ENCODE measurements around the gene TCP11L1. TPM values are rescaled to one million over a fixed set of nuclear protein-coding genes. Genes with fewer than 3 reads are reported as not detected.
A peak's percentile ranks its signal among the peaks of the same experiment; 100 is the strongest.
"Not testable (repeated sequence)": the region's sequence is repeated elsewhere in the genome, so short reads cannot be mapped to it uniquely, and the experiment has no call there.

The TCP11L1 gene
- total RNA-seq, 1 donor from 2014 or later = 18.1 TPM

DNA sequence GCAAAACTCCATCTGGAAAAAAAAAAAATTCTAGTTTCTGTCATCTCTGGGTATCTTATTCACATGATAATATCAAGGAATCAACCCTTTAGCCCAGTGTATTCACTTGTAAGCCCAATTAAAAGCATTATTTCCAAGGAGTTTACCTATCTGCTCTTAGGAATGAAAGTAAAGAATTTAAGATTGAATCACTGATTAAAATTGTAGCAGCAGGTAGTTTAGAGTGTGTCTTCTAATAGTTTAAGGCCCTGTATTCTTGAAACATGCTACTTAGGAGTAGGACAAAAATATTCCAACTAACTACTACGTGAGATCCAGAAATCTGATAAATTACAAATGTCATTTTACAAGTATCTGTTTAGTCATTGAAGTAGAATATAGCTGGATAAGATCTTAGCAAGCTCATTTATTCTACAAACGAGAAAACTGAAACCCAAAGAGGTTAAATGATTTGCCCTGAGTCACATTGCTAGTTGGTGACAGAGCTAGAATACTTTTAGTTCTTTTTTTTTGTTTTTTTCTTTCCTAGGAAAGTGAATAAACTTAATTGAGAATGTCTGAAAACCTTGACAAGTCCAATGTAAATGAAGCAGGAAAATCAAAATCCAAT lies 4.0 kb downstream of the TCP11L1 start:
- Histone ChIP-seq H3K27me3 (ENCODE audit: low read depth) (no peaks in the 10 kb centered on the region), H3K27ac (no peak overlapping the region), H3K9me3 (no peaks in the 10 kb centered on the region), H3K4me3 (no peak overlapping the region), H3K36me3 (peaks cover 10% of the 10 kb centered on the region), H3K4me1 (peaks cover 15% of the 10 kb centered on the region)
- TF ChIP-seq, protein P1, sequence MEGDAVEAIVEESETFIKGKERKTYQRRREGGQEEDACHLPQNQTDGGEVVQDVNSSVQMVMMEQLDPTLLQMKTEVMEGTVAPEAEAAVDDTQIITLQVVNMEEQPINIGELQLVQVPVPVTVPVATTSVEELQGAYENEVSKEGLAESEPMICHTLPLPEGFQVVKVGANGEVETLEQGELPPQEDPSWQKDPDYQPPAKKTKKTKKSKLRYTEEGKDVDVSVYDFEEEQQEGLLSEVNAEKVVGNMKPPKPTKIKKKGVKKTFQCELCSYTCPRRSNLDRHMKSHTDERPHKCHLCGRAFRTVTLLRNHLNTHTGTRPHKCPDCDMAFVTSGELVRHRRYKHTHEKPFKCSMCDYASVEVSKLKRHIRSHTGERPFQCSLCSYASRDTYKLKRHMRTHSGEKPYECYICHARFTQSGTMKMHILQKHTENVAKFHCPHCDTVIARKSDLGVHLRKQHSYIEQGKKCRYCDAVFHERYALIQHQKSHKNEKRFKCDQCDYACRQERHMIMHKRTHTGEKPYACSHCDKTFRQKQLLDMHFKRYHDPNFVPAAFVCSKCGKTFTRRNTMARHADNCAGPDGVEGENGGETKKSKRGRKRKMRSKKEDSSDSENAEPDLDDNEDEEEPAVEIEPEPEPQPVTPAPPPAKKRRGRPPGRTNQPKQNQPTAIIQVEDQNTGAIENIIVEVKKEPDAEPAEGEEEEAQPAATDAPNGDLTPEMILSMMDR (IDR thresholded peaks at IDR 0.05) = no peak
- DNase-seq (no peak), ATAC-seq (no peak)
- intact Hi-C loops (cut with DNase I) = no loop called here

DNA sequence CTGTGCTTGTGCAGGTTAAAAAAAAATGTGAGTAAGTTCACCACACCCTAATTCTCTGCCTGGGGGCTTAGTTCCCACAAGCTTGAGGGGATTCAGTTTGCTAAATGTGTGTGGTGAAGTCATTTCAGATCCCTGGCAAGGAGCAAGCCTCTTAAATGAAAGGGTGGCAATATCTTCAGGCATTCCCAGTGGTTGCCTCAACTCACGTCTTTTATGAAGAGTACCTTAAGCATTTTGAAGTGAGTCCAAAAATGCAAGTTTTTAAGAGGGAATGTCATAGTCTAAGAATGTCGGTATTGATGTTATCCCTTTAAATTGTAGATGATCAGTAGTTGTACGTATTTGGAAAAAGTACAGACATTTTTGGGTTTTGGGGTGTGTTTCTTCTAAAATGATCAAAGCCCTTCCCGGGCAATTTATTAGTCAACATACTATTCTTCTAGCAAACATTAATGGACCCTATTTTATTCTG lies 4.9 kb downstream of the TCP11L1 start:
- DNase-seq = no peak
- Histone ChIP-seq H3K36me3 (peaks cover 10% of the 10 kb centered on the region), H3K9me3 (no peaks in the 10 kb centered on the region), H3K27ac (no peak overlapping the region), H3K4me3 (no peak overlapping the region), H3K27me3 (ENCODE audit: low read depth) (no peaks in the 10 kb centered on the region), H3K4me1 (peaks cover 15% of the 10 kb centered on the region)
- TF ChIP-seq, protein P1 (IDR thresholded peaks at IDR 0.05) = no peak
- ATAC-seq = no peak
- intact Hi-C loops (cut with DNase I) = no loop called here

DNA sequence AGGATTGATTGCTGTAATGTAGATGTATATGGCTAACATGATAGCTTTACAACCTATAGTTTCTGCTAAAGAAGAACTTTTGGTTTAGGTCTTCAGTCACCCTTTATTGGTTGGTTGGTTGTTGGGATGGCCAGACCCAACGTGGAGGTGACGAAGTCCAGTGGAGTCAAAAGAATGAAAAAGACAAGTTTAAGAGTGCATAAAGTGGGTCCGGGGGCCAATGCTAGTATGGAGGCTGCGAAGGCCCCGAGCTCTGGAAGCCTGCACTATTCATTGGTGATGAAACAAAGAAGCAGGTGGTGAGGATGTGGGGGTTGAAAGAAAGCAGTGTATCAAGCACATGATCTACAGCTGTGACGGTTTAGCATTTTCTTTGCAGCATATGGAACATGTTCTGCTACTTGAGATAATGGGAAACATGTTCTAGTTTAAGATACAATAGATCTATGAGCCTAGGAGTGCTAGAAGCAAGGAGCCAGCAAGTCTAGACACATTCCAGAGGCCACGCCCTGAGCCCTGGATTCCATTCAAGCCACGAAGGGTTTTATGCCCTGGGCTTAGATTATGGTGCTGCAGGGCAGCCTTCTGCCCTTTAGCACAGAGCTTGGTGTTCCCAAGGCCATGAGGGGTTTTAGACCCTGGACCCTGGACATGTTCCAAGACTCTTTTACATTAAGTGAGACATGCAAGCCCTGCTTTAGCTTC lies 6.3 kb downstream of the TCP11L1 start:
- no peak for ATAC-seq
- intact Hi-C loops (cut with DNase I) = no loop called here

DNA sequence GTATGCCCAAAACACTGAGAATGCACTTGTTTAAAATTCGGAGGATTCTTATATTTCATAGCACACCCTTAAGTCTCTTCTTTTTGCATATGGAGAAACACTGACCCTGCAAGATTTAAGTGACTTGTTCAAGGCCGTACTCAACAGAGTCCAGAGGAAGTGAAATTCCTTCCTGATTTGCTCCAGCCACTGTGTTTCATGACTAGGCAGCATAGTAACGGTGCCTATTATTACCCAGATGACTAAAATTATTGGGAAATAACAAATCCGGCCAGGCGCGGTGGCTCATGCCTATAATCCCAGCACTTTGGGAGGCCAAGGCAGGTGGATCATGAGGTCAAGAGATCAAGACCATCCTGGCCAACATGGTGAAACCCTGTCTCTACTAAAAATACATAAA lies 9.3 kb downstream of the TCP11L1 start:
- H3K4me3 ChIP-seq; H3K36me3 ChIP-seq; H3K4me1 ChIP-seq; H3K27me3 ChIP-seq (ENCODE audit: low read depth); DNase-seq; H3K9me3 ChIP-seq; intact Hi-C loops (cut with DNase I); H3K27ac ChIP-seq: not testable (repeated sequence)
- ATAC-seq = peak; percentile 73 to 83

More for the DNA sequence above, 6.3 kb downstream of the TCP11L1 start:
- TF ChIP-seq, protein P1 (IDR thresholded peaks at IDR 0.05) = no peak
- Histone ChIP-seq H3K9me3 (no peaks in the 10 kb centered on the region), H3K27me3 (ENCODE audit: low read depth) (no peaks in the 10 kb centered on the region), H3K36me3 (peaks cover 10% of the 10 kb centered on the region), H3K4me3 (no peak overlapping the region), H3K27ac (no peak overlapping the region), H3K4me1 (peaks cover 10% of the 10 kb centered on the region)
- DNase-seq = no peak

DNA sequence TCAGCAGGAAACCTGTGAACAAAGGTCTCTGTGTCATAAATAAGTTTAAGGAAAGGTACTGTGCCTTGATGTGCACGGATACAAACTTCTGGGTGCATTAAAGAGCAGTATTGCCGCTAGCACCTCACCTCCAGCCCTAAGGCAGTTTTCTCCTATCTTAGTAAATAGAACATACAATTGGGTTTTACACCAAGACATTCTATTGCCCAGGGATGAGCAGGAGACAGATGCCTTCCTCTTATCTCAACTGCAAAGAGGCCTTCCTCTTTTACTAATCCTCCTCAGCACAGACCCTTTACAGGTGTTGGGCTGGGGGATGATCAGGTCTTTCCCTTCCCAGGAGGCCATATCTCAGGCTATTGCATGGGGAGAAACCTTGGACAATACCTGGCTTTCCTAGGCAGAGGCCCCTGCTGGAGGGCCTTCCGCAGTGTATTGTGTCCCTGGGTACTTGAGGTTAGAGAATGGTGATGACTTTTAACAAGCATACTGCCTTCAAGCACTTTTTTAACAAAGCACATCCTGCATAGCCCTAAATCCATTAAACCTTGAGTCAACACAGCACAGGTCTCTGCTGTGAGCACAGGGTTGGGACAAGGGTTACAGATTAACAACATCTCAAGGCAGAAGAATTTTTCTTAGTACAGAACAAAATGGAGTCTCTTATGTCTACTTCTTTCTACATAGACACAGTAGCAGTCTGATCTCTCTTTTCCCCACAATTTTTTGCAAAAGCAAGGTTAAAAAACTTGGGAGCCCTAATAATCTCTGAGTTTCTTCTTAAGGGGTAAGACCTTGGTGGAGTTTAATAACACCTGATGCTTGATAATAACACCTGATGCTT lies 10.4 kb downstream of the TCP11L1 start:
- H3K4me1 ChIP-seq; intact Hi-C loops (cut with DNase I); H3K27me3 ChIP-seq (ENCODE audit: low read depth); ATAC-seq; DNase-seq; H3K9me3 ChIP-seq; H3K4me3 ChIP-seq; H3K27ac ChIP-seq: not testable (repeated sequence)
- peaks cover 10% of the 10 kb centered on the region for H3K36me3 ChIP-seq

DNA sequence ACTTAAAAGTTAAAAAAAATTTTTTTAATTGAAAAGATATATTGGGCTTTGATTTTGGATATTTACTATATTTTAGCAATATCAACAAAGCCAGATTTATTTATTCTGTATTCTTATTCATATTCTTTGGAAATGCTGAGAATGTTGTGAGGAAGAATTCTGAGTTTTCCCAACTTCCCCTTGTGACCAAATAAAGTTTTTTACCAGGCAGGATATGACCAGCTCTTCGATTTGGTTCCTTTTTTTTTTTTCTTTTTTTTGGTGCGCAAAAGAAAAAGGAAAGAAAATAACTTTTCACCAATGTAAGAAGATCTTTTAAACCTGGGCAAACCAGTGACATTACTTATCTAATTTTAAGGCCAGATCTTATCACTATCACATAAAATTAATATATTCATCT lies 12.9 kb downstream of the TCP11L1 start:
- H3K27me3 ChIP-seq (ENCODE audit: low read depth) = no peaks in the 10 kb centered on the region

More for the DNA sequence above, 12.9 kb downstream of the TCP11L1 start:
- intact Hi-C loops (cut with DNase I) = no loop called here
- H3K27ac ChIP-seq = peak overlapping the region; percentile 59
- DNase-seq (no peak), ATAC-seq (no peak)
- TF ChIP-seq, protein P1 (IDR thresholded peaks at IDR 0.05) = no peak
- peaks cover 19% of the 10 kb centered on the region for H3K36me3 ChIP-seq
- no peaks in the 10 kb centered on the region for H3K9me3 ChIP-seq
- H3K4me3 ChIP-seq = no peak overlapping the region
- H3K4me1 ChIP-seq = no peaks in the 10 kb centered on the region

All from lower lobe of right lung (tissue), 2 donors.